Activated CD4-positive, alpha-beta T cell treated with anti-CD3 and anti-CD28 coated beads for 48 hours (primary cell): ENCODE results near the gene PCP2.

ENCODE experiments used
- DNase-seq: peaks from one replicate; pipeline ENCODE4 v3.0.0-alpha.2; 2020

PCP2 gene

GRCh38 chr19:7661744-7662538, 28.4 kb upstream of the PCP2 start:
- DNase-seq, result no peak

GRCh38 chr19:7658219-7658686, 24.7 kb upstream of the PCP2 start:
- peak; percentile 65 for DNase-seq

GRCh38 chr19:7657131-7657751, 23.7 kb upstream of the PCP2 start:
- peak; percentile 64 for DNase-seq

DNA sequence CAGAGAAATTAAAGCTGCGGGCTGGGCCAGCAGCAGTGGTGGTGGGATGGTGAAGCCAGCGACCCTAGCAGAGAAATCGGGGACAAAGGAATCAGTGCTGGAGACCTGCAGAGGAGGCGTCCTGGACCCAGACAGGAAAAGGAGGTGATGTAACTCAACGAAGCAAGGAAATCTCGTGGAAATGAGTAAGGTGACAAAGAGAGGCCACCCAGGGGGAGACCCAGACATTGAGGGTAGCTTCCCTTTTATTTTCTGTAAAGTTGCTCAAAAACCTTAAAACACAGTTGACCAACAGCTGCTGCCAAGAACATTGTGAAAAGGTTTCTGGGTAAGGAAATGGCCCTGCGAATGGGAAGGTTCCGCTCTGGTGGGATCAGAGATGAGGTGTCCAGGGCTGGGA, 22.1 kb upstream of the PCP2 start:
- no peak for DNase-seq

DNA sequence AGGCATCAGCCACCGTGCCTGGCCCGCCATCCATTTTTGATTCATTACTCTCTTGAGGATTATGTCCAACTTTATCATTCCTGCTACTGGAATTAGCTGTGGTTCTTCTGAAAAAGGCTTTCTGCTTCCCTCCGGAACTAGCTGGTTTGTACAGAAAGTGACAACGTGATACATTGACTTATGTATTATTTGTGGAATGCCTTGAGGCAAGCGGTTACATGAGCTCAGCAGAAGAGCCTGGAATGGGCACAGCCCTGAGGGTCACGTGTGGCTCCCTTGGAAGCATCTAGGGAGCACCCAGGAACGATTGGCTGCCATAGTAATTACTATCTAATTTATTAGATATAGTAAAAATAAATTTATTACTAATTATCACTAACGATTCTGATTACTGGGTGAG, 20.9 kb upstream of the PCP2 start:
- DNase-seq, result no peak

- DNase-seq, result peak; percentile 90
Measured at GRCh38 chr19:7652061-7652641, 18.6 kb upstream of the PCP2 start.

GRCh38 chr19:7650148-7650547, 16.6 kb upstream of the PCP2 start:
- no peak for DNase-seq

- DNase-seq, result no peak
Measured at GRCh38 chr19:7648265-7649014, 14.9 kb upstream of the PCP2 start.

- DNase-seq, result no peak
Measured at GRCh38 chr19:7647156-7647555, 13.6 kb upstream of the PCP2 start.

- DNase-seq, result no peak
Measured at GRCh38 chr19:7646426-7646700, 12.8 kb upstream of the PCP2 start.

GRCh38 chr19:7645656-7646425, 12.3 kb upstream of the PCP2 start:
- no peak for DNase-seq

DNA sequence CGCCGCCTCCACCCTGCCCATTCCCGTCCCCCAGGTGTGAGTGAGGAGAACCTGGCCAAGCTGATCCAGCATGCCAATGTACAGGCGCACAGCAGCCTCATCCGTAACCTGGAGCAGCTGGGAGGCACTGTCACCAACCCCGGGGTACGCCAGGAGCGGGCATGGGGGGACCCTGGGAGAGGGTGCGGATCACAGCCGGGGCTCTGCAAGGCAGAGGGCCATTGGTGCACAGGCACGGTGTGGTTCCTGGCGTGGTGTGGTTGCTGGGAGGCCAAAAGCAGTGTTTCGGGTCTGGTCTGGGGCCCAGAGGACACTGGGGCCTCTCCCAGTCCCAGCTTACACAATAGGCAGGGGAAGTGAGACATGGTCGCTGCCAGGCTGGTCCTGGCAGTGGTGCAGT, 11.6 kb upstream of the PCP2 start:
- no peak for DNase-seq

- DNase-seq, result no peak
Measured at GRCh38 chr19:7644550-7644877, 11.0 kb upstream of the PCP2 start.

DNA sequence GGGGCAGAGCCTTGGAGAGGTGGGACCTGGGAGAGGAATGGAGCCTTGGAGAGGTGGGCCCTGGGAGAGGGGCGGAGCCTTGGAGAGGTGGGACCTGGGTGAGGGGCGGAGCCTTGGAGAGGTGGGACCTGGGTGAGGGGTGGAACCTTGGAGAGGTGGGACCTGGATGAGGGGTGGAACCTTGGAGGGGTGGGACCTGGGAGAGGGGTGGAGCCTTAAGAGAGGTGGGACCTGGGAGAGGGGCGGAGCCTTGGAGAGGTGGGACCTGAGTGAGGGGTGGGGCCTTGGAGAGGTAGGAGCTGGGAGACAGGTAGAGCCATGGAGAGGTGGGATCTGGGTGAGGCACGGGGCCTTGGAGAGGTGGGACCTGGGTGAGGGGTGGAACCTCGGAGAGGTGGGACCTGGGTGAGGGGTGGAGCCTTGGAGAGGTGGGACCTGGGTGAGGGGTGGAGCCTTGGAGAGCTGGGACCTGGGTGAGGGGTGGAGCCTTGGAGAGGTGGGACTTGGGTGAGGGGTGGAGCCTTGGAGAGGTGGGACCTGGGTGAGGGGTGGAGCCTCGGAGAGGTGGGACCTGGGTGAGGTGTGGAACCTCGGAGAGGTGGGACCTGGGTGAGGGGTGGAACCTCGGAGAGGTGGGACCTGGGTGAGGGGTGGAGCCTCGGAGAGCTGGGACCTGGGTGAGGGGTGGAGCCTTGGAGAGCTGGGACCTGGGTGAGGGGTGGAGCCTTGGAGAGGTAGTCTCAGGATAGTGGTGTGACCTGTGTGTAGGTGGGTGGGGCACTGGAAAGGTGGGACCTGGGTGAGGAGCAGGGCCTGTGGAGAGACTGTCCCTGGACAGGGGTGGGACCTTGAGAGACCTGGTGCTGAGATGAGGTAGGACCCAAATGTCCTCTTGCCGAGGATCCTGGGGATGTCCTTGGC, 10.4 kb upstream of the PCP2 start:
- peak; percentile 68 for DNase-seq

DNA sequence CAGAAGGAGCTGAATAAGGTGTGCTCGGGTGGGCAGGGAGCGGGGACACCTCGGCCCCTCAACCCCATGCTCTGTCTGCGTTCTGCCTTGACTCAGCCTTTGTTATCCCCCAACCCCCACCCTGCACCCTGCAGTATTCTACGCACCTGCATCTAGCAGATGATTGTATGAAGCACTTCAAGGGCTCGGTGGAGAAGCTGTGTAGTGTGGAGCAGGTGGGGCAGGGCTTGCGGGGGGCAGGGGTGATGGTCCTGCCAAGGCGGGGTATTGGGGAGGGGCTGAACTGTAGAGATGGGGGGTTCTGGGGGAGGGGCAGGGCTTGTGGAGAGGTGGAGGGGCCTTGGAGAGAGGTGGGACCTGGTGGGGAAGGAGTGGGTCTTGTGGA, 9.5 kb upstream of the PCP2 start:
- DNase-seq, result no peak

DNA sequence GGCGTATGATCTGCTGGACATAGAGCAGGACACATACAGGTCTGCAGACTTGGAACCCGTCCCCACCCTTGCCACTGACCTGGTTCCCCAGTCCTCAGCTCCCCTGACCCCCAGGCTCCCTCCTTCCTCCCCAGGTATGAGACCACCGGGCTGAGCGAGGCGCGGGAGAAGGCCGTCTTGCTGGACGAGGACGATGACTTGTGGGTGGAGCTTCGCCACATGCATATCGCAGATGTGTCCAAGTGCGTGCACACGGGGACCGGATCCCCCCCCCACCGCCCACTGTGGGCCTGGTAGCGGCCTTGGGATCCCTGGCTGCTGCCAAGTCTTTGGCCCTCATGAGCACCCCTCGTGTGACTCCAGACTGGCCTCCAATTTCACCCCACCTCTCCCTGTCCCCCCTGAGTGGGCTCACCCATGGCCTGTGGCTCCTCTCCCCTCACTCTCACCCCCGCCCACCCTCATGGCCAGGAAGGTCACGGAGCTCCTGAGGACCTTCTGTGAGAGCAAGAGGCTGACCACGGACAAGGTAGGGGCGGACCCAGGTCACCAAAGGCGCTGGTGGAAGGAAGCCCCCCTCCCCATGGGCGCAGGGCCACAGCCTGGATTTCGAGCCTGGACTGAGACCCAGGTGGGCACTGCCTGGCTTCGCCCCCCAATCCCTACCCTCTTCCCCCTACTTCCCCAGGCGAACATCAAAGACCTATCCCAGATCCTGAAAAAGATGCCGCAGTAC, 8.9 kb upstream of the PCP2 start:
- DNase-seq, result no peak

GRCh38 chr19:7641290-7642276, 8.1 kb upstream of the PCP2 start:
- DNase-seq, result no peak

DNA sequence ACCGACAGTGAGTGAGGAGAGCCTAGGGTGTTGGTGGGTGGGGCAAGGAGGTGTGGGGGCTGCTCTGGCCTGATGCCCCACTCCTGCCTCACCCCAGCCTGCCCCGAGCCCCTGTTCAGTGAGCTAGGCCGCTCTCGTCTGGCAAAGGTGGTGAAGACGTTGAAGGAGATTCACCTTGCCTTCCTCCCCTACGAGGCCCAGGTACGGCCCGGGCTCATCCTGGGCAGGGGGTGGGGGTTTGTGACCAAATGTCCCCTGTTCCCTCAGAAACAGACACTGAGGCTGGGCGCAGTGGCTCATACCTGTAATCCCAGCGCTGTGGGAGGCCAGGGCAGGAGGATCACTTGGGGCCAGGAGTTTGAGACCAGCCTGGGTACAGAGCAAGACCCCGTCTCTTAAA, 7.3 kb upstream of the PCP2 start:
- no peak for DNase-seq

DNA sequence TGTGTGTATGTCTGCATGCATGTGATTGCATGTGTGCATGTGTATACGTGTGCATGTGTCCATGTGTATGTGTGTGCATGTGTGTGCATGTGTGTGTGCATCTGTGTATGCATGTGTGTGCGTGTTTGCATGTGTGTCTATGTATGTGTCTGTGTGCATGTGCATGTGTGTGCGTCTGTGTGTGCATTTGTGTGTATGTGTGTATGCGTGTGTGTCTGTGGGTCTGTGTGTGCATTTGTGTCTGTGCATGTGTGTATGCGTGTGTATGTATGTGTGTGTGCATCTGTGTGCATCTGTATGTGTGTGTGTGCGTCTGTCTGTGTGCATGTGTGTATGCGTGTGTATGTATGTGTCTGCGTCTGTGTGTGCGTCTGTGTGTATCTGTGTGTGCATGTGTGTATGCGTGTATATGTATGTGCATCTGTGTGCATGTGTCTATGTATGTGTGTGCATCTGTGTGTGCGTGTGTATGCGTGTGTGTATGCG, 6.4 kb upstream of the PCP2 start:
- no peak for DNase-seq
